ENCODE data around the gene MIER2.

The MIER2 gene

GRCh38 chr19:289651-290371, 54.8 kb downstream of the MIER2 start:
- Histone ChIP-seq H3F3A (ENCODE audit: insufficient read depth, low read length) (no peaks in the 10 kb centered on the region), H3K27me3 (replicated peaks; ENCODE audit: insufficient read depth, low read length) (peaks cover 76% of the 10 kb centered on the region), H4K20me1 (ENCODE audit: insufficient read depth, low read length) (no peaks in the 10 kb centered on the region), H2AFZ (ENCODE audit: low read length) (peak overlapping the region; percentile 35; the same call in 1 of the 2 replicates), H3K9me2 (replicated peaks; ENCODE audit: insufficient read depth, low read length) (no peaks in the 10 kb centered on the region), H3K9ac (ENCODE audit: low read length) (no peak overlapping the region), H3K4me3 (ENCODE audit: low read length) (no peak overlapping the region), H3K4me2 (ENCODE audit: low read depth, low read length) (peak overlapping the region; percentile 15; the same call in 1 of the 2 replicates), H3K4me1 (ENCODE audit: low read length) (no peaks in the 10 kb centered on the region), H3K9me3 (replicated peaks; ENCODE audit: insufficient read depth, low read length) (no peaks in the 10 kb centered on the region), H3K27ac (ENCODE audit: low read length) (no peak overlapping the region), H3K36me3 (replicated peaks; ENCODE audit: insufficient read depth, low read length) (no peaks in the 10 kb centered on the region), H3K79me2 (ENCODE audit: low read length) (no peaks in the 10 kb centered on the region)
- no peak for TF ChIP-seq EZH2phosphoT487 (IDR thresholded peaks at IDR 0.05; ENCODE audit: low read length)
- TF ChIP-seq, protein P1, sequence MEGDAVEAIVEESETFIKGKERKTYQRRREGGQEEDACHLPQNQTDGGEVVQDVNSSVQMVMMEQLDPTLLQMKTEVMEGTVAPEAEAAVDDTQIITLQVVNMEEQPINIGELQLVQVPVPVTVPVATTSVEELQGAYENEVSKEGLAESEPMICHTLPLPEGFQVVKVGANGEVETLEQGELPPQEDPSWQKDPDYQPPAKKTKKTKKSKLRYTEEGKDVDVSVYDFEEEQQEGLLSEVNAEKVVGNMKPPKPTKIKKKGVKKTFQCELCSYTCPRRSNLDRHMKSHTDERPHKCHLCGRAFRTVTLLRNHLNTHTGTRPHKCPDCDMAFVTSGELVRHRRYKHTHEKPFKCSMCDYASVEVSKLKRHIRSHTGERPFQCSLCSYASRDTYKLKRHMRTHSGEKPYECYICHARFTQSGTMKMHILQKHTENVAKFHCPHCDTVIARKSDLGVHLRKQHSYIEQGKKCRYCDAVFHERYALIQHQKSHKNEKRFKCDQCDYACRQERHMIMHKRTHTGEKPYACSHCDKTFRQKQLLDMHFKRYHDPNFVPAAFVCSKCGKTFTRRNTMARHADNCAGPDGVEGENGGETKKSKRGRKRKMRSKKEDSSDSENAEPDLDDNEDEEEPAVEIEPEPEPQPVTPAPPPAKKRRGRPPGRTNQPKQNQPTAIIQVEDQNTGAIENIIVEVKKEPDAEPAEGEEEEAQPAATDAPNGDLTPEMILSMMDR (IDR thresholded peaks at IDR 0.05; ENCODE audit: low read length): no peak
- TF ChIP-seq EZH2 (optimal IDR thresholded peaks at IDR 0.05; ENCODE audit: low read depth, low read length): no peak
- peak; percentile 33 for DNase-seq

- Histone ChIP-seq H3K9ac (ENCODE audit: low read length) (no peak overlapping the region), H4K20me1 (ENCODE audit: insufficient read depth, low read length) (no peaks in the 10 kb centered on the region), H3K27me3 (replicated peaks; ENCODE audit: insufficient read depth, low read length) (peaks cover 76% of the 10 kb centered on the region), H3K9me3 (replicated peaks; ENCODE audit: insufficient read depth, low read length) (no peaks in the 10 kb centered on the region), H3K4me1 (ENCODE audit: low read length) (no peaks in the 10 kb centered on the region), H3K36me3 (replicated peaks; ENCODE audit: insufficient read depth, low read length) (no peaks in the 10 kb centered on the region), H2AFZ (ENCODE audit: low read length) (no peak overlapping the region), H3K27ac (ENCODE audit: low read length) (no peak overlapping the region), H3F3A (ENCODE audit: insufficient read depth, low read length) (no peaks in the 10 kb centered on the region), H3K4me3 (ENCODE audit: low read length) (no peak overlapping the region), H3K4me2 (ENCODE audit: low read depth, low read length) (no peak overlapping the region), H3K9me2 (replicated peaks; ENCODE audit: insufficient read depth, low read length) (no peaks in the 10 kb centered on the region), H3K79me2 (ENCODE audit: low read length) (no peaks in the 10 kb centered on the region)
- TF ChIP-seq EZH2phosphoT487 (IDR thresholded peaks at IDR 0.05; ENCODE audit: low read length) (no peak), EZH2 (optimal IDR thresholded peaks at IDR 0.05; ENCODE audit: low read depth, low read length) (no peak)
- TF ChIP-seq, protein P1 (IDR thresholded peaks at IDR 0.05; ENCODE audit: low read length): no peak
- no peak for DNase-seq
Observed at GRCh38 chr19:288911-289310, 55.7 kb downstream of the MIER2 start.

- no peak for DNase-seq
- no peaks in the 10 kb centered on the region for H4K20me1 ChIP-seq (ENCODE audit: insufficient read depth, low read length)
- no peak overlapping the region for H3K27ac ChIP-seq (ENCODE audit: low read length)
- TF ChIP-seq, protein P1 (IDR thresholded peaks at IDR 0.05; ENCODE audit: low read length): no peak
- no peak for TF ChIP-seq EZH2phosphoT487 (IDR thresholded peaks at IDR 0.05; ENCODE audit: low read length)
- no peak for TF ChIP-seq EZH2 (optimal IDR thresholded peaks at IDR 0.05; ENCODE audit: low read depth, low read length)
- no peaks in the 10 kb centered on the region for H3K36me3 ChIP-seq (replicated peaks; ENCODE audit: insufficient read depth, low read length)
- peaks cover 5% of the 10 kb centered on the region; the same call in 1 of the 2 replicates for H3K4me1 ChIP-seq (ENCODE audit: low read length)
- H3K27me3 ChIP-seq (replicated peaks; ENCODE audit: insufficient read depth, low read length): peaks cover 76% of the 10 kb centered on the region
- H3K79me2 ChIP-seq (ENCODE audit: low read length): no peaks in the 10 kb centered on the region
- H3K4me2 ChIP-seq (ENCODE audit: low read depth, low read length): no peak overlapping the region
- H3F3A ChIP-seq (ENCODE audit: insufficient read depth, low read length): no peaks in the 10 kb centered on the region
- no peak overlapping the region for H3K4me3 ChIP-seq (ENCODE audit: low read length)
- H3K9me3 ChIP-seq (replicated peaks; ENCODE audit: insufficient read depth, low read length): no peaks in the 10 kb centered on the region
- no peak overlapping the region for H2AFZ ChIP-seq (ENCODE audit: low read length)
- no peaks in the 10 kb centered on the region for H3K9me2 ChIP-seq (replicated peaks; ENCODE audit: insufficient read depth, low read length)
- no peak overlapping the region for H3K9ac ChIP-seq (ENCODE audit: low read length)
Observed at GRCh38 chr19:287381-287871, 57.2 kb downstream of the MIER2 start.

All from MM.1S (cell line).